Panc1 (cell line): ENCODE data around the gene C1orf232. TPM values are rescaled to one million over a fixed set of nuclear protein-coding genes. Genes with fewer than 3 reads are reported as not detected.

ENCODE experiments used
- ATAC-seq: fragments of 200-7000 bp; cut with Tn5 transposase; 2 replicates; pipeline ENCODE4 v1.9.1; 2020; ENCODE audit warnings: mild to moderate bottlenecking, moderate library complexity
- BruUV-seq: library from RNA; stranded (reverse); fragments of 400-500 nt; replicated peaks from 2 replicates; lab custom pipeline; 2021; lab: Mats Ljungman, UMichigan
- CTCF ChIA-PET: fragments of 300-600 bp; sonication (Branson Sonifier 250); formaldehyde crosslinking; loops from one replicate; lab custom pipeline; 2022; ENCODE audit warnings: antibody characterized with exemption; lab: Charles Lee
- POLR2A ChIA-PET: fragments of 300-600 bp; sonication (Branson Sonifier 250); formaldehyde crosslinking; loops from one replicate; lab custom pipeline; 2022; ENCODE audit warnings: antibody characterized with exemption; lab: Charles Lee
- DNase-seq: peaks from one replicate; pipeline ENCODE4 v3.0.0-alpha.2; 2010; ENCODE audit warnings: low read depth, low spot score
- H3K27ac ChIP-seq: 2 replicates; pipeline ENCODE4 v1.5.1; 2011; ENCODE audit warnings: mild to moderate bottlenecking, low read length, inconsistent platforms
- H3K27me3 ChIP-seq: fragments of 200-500 bp; sonication (Bioruptor generic); 2 replicates; pipeline ENCODE4 v1.6.0; 2014; ENCODE audit warnings: low read length, inconsistent platforms; ENCODE audit not compliant: control insufficient read depth, insufficient read depth
- H3K36me3 ChIP-seq: fragments of 200-500 bp; sonication (Bioruptor generic); 2 replicates; pipeline ENCODE4 v1.5.1; 2014; ENCODE audit warnings: inconsistent platforms, mild to moderate bottlenecking, low read length, moderate library complexity; ENCODE audit not compliant: control insufficient read depth, insufficient read depth
- H3K4me1 ChIP-seq: 2 replicates; pipeline ENCODE4 v1.5.1; 2011; ENCODE audit warnings: inconsistent platforms, mild to moderate bottlenecking, low read length, moderate library complexity; ENCODE audit not compliant: control insufficient read depth, insufficient read depth
- H3K4me3 ChIP-seq, 2 experiments: 2 replicates each; pipeline ENCODE4 v1.5.1; 2011 to 2012; ENCODE audit warnings: low read depth in 2 of 2, low read length in 2 of 2, mild to moderate bottlenecking in 2 of 2, inconsistent platforms in 1 of 2, moderate library complexity in 1 of 2
- H3K9me3 ChIP-seq: fragments of 200-500 bp; sonication (Bioruptor generic); 2 replicates; pipeline ENCODE4 v1.5.1; 2014; ENCODE audit warnings: low read depth, mild to moderate bottlenecking, inconsistent platforms, low read length, moderate library complexity; ENCODE audit not compliant: control insufficient read depth, insufficient read depth
- POLR2AphosphoS5 ChIP-seq: IDR thresholded peaks from 2 replicates; pipeline ENCODE4 v1.6.1; 2012; ENCODE audit warnings: mild to moderate bottlenecking, low read depth, low read length, moderate library complexity
- SIN3A ChIP-seq: IDR thresholded peaks from 2 replicates; pipeline ENCODE4 v1.6.1; 2012; ENCODE audit warnings: low read depth, mild to moderate bottlenecking, low read length, moderate library complexity, borderline replicate concordance; ENCODE audit not compliant: insufficient read depth
- TCF7L2 ChIP-seq: IDR thresholded peaks from 2 replicates; pipeline ENCODE4 v1.6.1; 2011; ENCODE audit warnings: mild to moderate bottlenecking, low read depth, low read length, inconsistent platforms
- in situ Hi-C: cut with HindIII; loops from 2 replicates; pipeline ENCODE4 v1.10.0; 2016; ENCODE audit warnings: low sequenced_read_pairs, low pct_unique_long_range_greater_than_20kb
- intact Hi-C: fragments of 100-400 bp; cut with micrococcal nuclease; formaldehyde crosslinking; loops from one replicate; pipeline ENCODE4 v1.10.0; 2022; ENCODE audit not compliant: unreplicated experiment
- total RNA-seq: library from RNA; stranded (reverse); gene quantifications from one replicate; pipeline ENCODE4 v1.2.1, GENCODE V29; 2021; ENCODE audit not compliant: unreplicated experiment
- TF ChIP-seq, protein P1 (sequence below): fragments of 450-650 bp; IDR thresholded peaks from 2 replicates; pipeline ENCODE4 v1.5.1; 2017; ENCODE audit warnings: mild to moderate bottlenecking
- TF ChIP-seq, protein P2 (sequence below), 2 experiments: IDR thresholded peaks; 2 replicates each; pipeline ENCODE4 v1.6.1; 2011 to 2012; ENCODE audit warnings: low read depth in 2 of 2, control low read depth in 1 of 2, low read length in 1 of 2, mild to moderate bottlenecking in 1 of 2, moderate library complexity in 1 of 2; ENCODE audit not compliant: insufficient read depth in 1 of 2

Gene C1orf232
- total RNA-seq, 1 experiment from 2014 or later = not detected

DNA sequence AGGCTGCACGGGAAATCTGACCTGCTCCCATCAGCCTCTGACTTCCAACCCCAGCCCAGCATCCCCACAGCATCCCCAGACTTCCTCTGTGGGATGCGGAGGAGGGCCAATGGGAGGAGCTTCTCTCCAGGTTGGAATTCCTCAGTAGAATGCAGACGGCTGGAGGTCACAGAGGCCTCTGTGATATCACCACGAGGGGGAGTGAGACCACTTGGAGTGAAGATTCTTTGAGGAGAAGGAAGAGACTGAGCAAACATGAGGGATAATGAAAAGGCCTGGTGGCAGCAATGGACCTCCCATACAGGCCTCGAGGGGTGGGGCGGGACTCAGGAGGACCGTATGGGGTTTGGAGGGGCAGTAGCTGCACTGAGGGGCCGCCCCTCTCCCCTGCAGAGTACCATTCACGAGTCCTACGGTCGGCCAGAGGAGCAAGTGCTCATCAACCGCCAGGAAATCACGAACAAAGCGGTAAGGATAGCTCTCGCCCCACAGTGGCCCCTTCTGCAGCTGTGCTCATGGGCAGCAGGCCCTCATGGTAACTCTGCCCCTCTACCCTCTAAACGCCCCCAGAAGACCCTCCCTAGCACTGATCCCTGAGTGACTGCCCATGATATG lies 21.7 kb upstream of the C1orf232 start, which contains the start of gene CATSPER4:
Gene CATSPER4 (plus strand): TSS at position 230 of the 615 bp plus-strand sequence. CDS start 26 bp downstream, at position 256.
- no peaks in the 10 kb centered on the region for H3K9me3 ChIP-seq
- no peaks in the 10 kb centered on the region for H3K36me3 ChIP-seq
- ChIA-PET CTCF (interaction anchor here (2.5 kb wide), 1 partner anchor 43 kb away, joined by 10 read pairs; the partner anchor contains the start of gene CEP85), POLR2A (no interaction called here)
- TF ChIP-seq TCF7L2 (no peak), SIN3A (no peak), POLR2AphosphoS5 (no peak)
- TF ChIP-seq, protein P1, sequence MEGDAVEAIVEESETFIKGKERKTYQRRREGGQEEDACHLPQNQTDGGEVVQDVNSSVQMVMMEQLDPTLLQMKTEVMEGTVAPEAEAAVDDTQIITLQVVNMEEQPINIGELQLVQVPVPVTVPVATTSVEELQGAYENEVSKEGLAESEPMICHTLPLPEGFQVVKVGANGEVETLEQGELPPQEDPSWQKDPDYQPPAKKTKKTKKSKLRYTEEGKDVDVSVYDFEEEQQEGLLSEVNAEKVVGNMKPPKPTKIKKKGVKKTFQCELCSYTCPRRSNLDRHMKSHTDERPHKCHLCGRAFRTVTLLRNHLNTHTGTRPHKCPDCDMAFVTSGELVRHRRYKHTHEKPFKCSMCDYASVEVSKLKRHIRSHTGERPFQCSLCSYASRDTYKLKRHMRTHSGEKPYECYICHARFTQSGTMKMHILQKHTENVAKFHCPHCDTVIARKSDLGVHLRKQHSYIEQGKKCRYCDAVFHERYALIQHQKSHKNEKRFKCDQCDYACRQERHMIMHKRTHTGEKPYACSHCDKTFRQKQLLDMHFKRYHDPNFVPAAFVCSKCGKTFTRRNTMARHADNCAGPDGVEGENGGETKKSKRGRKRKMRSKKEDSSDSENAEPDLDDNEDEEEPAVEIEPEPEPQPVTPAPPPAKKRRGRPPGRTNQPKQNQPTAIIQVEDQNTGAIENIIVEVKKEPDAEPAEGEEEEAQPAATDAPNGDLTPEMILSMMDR = no peak
- TF ChIP-seq, protein P2, sequence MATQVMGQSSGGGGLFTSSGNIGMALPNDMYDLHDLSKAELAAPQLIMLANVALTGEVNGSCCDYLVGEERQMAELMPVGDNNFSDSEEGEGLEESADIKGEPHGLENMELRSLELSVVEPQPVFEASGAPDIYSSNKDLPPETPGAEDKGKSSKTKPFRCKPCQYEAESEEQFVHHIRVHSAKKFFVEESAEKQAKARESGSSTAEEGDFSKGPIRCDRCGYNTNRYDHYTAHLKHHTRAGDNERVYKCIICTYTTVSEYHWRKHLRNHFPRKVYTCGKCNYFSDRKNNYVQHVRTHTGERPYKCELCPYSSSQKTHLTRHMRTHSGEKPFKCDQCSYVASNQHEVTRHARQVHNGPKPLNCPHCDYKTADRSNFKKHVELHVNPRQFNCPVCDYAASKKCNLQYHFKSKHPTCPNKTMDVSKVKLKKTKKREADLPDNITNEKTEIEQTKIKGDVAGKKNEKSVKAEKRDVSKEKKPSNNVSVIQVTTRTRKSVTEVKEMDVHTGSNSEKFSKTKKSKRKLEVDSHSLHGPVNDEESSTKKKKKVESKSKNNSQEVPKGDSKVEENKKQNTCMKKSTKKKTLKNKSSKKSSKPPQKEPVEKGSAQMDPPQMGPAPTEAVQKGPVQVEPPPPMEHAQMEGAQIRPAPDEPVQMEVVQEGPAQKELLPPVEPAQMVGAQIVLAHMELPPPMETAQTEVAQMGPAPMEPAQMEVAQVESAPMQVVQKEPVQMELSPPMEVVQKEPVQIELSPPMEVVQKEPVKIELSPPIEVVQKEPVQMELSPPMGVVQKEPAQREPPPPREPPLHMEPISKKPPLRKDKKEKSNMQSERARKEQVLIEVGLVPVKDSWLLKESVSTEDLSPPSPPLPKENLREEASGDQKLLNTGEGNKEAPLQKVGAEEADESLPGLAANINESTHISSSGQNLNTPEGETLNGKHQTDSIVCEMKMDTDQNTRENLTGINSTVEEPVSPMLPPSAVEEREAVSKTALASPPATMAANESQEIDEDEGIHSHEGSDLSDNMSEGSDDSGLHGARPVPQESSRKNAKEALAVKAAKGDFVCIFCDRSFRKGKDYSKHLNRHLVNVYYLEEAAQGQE (IDR thresholded peaks at IDR 0.05; ENCODE audit: insufficient read depth in 1 of 2, low read depth in 2 of 2, low read length in 1 of 2) = no peak
- in situ Hi-C loops = no loop called here
- H3K27ac ChIP-seq = no peak within 1 kb of the TSS
- H3K27me3 ChIP-seq = no peaks in the 10 kb centered on the region
- no TSS peak for BruUV-seq
- H3K4me1 ChIP-seq = no peaks in the 10 kb centered on the region
- DNase-seq (no peak), ATAC-seq (peak; percentile 66)
- intact Hi-C loops = no loop called here
- no peak within 1 kb of the TSS for H3K4me3 ChIP-seq

DNA sequence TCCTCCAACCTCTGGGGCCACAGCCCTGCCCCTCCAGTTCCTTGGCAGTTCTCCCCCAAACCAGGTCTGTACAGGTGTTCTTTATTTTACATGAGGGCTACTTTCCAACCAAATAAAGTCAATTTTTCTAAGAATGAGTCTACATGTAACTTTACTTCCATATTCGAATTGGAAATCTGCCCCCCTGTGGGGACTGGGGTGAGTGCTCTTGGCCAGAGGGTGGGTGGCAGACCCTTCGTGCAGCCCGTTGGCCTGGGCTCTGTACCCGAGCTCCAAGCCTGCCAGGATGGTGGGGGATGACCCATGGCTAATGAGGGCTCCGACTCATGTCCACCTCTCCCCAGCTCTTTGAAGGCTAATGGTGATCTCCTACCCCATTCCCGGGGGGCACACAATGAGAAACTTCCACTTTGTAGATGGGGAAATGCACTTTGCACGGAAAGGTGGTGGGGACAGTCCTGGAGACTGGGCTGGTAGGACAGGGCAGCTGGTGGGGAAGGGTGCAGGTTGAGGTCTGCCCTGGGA lies 21.1 kb upstream of the C1orf232 start:
- POLR2A ChIA-PET = no interaction called here
- CTCF ChIA-PET = interaction anchor here (2.5 kb wide), 1 partner anchor 44 kb away, joined by 10 read pairs; the partner anchor contains the start of gene CEP85
- ATAC-seq = no peak

More for the DNA sequence above, 21.1 kb upstream of the C1orf232 start:
- intact Hi-C loops (no loop called here), in situ Hi-C loops (no loop called here)
- H3K4me3 ChIP-seq = no peak overlapping the region
- DNase-seq = no peak
- no TSS peak for BruUV-seq
- H3K27me3 ChIP-seq = no peaks in the 10 kb centered on the region
- no peak overlapping the region for H3K27ac ChIP-seq
- H3K4me1 ChIP-seq = no peaks in the 10 kb centered on the region
- no peaks in the 10 kb centered on the region for H3K36me3 ChIP-seq
- H3K9me3 ChIP-seq = no peaks in the 10 kb centered on the region
- TF ChIP-seq, protein P1 = no peak
- no peak for TF ChIP-seq SIN3A
- no peak for TF ChIP-seq TCF7L2
- TF ChIP-seq POLR2AphosphoS5 = no peak
- TF ChIP-seq, protein P2 (IDR thresholded peaks at IDR 0.05; ENCODE audit: insufficient read depth in 1 of 2, low read depth in 2 of 2, low read length in 1 of 2) = no peak
